SK-N-MC (cell line): ENCODE results near the gene PDCL3.

Source experiments
- EZH2 ChIP-seq: fragments of 200-600 bp; sonication (generic); IDR thresholded peaks from one replicate; pipeline ENCODE4 v1.6.1; 2017; ENCODE audit warnings: antibody characterized with exemption
- FOXP2 ChIP-seq: optimal IDR thresholded peaks from 2 replicates; pipeline ENCODE3; 2011; ENCODE audit warnings: mild to moderate bottlenecking, moderate library complexity; ENCODE audit not compliant: insufficient read depth; ENCODE audit errors: extremely low read length, control extremely low read depth
- POLR2AphosphoS5 ChIP-seq: IDR thresholded peaks from 2 replicates; pipeline ENCODE4 v1.6.1; 2012; ENCODE audit warnings: mild to moderate bottlenecking, low read depth, low read length, borderline replicate concordance

DNA sequence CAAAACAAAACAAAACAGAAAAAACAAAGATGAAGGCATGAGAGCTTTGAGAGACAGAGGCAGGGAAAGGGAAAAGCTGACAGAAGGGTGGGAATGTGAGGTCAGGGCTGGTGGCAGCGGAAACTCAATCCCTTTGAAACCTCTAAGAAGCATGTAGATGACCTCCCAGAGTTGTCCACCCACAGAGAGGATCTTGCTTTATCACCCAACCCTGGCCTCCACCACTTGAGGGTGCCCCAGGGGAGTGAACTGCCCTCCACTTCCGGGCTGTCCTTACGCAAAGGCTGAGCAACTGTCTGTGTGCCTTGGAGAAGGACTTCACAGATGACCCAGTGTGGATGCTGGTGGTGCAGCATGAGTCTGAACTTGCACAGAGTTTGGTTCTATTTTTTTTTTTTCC, 26.7 kb downstream of the PDCL3 start:
- TF ChIP-seq EZH2 (no peak), POLR2AphosphoS5 (no peak), FOXP2 (no peak)
